ENCODE results near the gene CREB3.
A peak's percentile ranks its signal among the peaks of the same experiment; 100 is the strongest.

CREB3 gene

GRCh38 chr9:35741740-35742139 lies 9.3 kb downstream of the CREB3 start:
- peak in 1 of 10 donors; percentile 15 for DNase-seq
- intact Hi-C loops (cut with DNase I), result no loop called here

DNA sequence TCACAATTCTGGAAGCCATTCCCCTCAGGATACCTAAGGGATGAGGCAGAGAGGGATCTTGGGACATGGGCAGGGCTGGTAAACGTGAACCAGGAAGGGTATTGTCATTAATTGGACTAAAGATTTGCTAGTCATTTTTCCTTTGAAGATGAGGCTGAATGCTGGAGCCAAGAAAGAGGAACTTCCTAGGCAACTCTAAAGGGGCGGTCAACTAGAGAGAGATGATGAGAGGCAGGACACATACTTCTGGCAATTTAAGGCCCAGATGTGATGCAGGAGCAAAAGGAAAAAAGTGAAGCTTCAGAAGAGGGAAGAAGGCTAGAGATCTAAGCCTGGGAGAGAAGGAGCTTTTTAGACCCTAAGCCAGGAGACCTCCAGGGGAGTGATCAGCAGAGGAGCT lies 11.0 kb downstream of the CREB3 start:
- DNase-seq, result no peak
- intact Hi-C loops (cut with DNase I), result no loop called here

DNA sequence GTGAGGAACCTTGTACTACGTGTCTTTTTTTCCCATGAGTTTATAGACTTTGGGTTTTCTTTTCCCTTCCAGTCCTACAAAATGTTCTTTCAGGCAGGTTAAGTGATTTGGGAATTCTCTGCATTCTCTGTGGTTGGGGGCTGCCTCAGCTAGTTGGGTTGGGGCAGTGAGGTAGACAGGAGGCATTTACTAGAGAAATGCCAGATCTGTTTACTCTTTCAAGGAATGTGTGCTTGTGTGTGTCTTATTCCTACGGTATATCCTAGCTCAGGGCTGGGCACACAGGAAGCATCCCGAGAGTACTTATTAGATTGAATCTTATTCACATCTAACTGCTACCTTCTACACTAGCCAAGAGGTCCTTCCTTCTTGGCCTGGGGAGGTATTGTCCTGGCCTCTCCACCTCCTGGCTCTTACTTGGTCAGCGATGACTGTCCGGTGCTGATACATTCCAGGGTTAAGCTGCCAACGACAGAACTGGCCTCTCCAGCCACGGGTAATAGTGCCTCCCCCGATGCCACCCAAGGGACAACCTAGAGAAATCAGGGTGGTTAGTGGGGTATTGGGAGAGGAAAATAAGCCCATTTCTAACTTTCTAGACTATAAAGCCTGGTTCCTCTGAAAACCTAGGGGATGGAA lies 11.5 kb downstream of the CREB3 start:
- intact Hi-C loops (cut with DNase I), result no loop called here
- no peak for DNase-seq

DNA sequence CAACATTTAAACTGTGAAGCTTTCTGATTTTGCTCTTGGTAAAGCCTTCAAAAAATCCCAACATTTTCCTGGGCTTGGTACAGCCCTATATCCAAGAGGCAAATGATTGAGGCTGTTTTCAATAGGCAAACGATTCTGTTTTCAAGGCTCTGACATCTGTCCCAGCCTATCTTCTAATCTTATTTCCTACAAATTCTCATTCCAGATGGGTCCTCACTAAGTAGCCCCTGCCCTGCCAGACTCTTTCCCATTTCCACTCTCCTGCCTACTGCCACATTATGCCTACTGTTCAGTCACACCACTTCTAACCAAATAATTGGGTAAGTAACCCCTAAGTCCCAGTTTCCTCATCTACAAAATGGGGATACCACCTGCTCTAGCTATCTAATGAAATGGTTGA lies 13.1 kb downstream of the CREB3 start:
- no peak for DNase-seq
- intact Hi-C loops (cut with DNase I), result no loop called here

DNA sequence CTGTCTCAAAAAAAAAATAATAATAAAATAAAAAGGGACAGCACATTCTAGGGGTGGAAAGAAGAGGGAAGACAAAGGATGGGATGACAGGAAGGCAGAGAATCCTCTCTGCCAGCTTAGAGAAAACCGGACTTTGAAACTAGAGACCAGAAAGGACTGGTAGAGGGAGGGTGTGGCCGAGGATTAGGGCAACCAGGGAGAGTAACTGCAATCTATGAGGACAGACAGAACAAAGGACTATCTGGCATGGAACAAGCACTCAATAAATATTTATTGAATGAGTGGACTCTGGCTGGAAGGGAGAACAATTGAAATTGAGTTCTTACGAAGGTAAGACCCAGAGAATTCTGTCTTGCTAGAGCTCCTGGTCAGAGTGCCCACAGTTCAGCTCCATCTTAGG lies 14.1 kb downstream of the CREB3 start:
- intact Hi-C loops (cut with DNase I), result no loop called here
- DNase-seq, result no peak

GRCh38 chr9:35748242-35748857 lies 15.9 kb downstream of the CREB3 start:
- intact Hi-C loops (cut with DNase I), result no loop called here

GRCh38 chr9:35748858-35749514 lies 16.5 kb downstream of the CREB3 start, which contains the start of the genes GBA2 and RGP1:
Gene GBA2, minus strand, starts transcription at chr9:35749228. Its CDS starts 524 bp downstream, at chr9:35748704.
Gene RGP1, plus strand, starts transcription at chr9:35749287. Its CDS starts 469 bp downstream, at chr9:35749756.
- intact Hi-C loops (cut with DNase I), result no loop called here
- peak; percentile 69 to 98 (median 84) for DNase-seq

More at GRCh38 chr9:35748242-35748857, 15.9 kb downstream of the CREB3 start:
- DNase-seq, result no peak

DNA sequence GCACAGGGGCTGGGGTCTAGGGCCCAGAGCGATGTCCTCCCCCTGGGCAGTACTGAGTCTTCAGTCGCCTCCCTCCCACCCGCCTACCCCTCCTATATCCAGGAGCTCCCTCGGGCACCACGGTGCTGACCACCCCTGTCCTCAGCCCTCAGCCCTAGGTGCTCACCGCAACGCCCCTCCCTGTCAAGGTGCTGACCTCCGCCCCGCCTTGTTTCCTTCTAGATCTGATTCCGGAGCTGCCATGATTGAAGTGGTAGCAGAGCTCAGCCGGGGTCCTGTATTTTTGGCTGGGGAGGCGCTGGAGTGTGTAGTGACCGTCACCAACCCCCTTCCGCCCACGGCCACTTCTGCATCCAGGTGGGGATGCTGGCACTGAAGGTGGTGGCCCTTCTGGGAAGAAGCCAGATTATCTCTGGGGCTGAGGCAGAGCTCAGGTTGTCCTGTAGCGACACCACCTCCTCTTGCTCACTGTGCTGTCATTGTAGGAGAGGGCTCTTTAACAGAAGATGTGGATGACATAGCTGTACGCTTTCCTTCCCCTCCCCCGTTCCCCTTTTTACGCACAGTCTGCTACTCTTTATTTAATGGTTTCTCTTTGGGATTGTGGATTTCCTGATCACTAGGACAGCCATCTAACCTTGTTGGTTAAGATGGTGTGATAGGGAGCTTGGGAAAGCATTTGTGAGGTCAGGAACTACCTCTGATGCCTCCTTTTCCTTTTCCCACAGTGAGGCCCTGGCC lies 17.2 kb downstream of the CREB3 start:
- intact Hi-C loops (cut with DNase I), result no loop called here
- peak in 5 of 10 donors; percentile 21 to 84 (median 77) for DNase-seq

GRCh38 chr9:35750256-35750531 lies 17.7 kb downstream of the CREB3 start:
- intact Hi-C loops (cut with DNase I), result no loop called here
- DNase-seq, result peak in 3 of 10 donors; percentile 15 to 78 (median 64)

DNA sequence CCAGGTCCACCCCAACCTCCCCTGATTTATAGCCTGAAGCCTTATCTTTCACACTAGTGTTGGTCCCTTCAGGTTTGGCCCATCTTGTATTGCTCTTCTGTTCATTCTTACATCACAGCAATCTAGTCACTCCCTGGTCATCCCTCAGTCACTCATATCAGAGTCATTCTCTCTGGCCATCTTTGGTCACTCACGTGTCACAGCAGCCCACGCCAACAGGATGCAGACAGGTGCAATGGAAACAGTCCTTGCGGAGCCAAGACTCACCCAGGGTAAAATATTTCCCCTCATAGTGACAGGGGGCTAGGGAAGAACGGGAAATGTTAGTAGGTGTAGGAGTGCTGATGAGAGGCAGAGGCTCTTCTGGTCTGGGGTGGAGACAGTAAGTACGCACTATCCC lies 21.0 kb downstream of the CREB3 start:
- intact Hi-C loops (cut with DNase I), result no loop called here
- DNase-seq, result peak in 2 of 10 donors; percentile 7 to 30

GRCh38 chr9:35754264-35754663 lies 21.8 kb downstream of the CREB3 start, which contains the start of gene MSMP:
Gene MSMP, minus strand, starts transcription at chr9:35754276. Its CDS starts 147 bp downstream, at chr9:35754129.
- intact Hi-C loops (cut with DNase I), result no loop called here
- DNase-seq, result peak in 2 of 10 donors; percentile 61 to 66

DNA sequence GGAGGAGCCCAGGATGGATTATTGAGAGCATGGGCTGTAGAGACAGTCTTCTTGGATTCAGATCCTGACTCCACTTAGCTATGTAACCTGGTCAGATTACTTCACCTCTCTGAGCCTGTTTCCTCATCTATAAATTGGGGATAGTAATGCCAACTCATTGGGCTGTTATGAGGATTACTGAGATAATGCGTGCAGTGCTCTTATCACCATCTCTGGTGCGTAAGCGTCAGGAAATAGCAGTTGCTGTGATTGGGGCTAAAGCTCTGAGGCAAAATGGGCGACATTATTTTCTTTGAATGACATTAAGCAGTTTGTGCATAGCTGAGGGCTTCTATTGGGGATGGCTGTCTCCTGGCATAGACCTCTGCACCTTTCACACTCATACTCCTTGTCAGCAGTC lies 22.6 kb downstream of the CREB3 start:
- no peak for DNase-seq
- intact Hi-C loops (cut with DNase I), result no loop called here

- intact Hi-C loops (cut with DNase I), result no loop called here
- DNase-seq, result peak; percentile 45 to 96 (median 65)
Measured at GRCh38 chr9:35756275-35757225, 24.1 kb downstream of the CREB3 start.

DNA sequence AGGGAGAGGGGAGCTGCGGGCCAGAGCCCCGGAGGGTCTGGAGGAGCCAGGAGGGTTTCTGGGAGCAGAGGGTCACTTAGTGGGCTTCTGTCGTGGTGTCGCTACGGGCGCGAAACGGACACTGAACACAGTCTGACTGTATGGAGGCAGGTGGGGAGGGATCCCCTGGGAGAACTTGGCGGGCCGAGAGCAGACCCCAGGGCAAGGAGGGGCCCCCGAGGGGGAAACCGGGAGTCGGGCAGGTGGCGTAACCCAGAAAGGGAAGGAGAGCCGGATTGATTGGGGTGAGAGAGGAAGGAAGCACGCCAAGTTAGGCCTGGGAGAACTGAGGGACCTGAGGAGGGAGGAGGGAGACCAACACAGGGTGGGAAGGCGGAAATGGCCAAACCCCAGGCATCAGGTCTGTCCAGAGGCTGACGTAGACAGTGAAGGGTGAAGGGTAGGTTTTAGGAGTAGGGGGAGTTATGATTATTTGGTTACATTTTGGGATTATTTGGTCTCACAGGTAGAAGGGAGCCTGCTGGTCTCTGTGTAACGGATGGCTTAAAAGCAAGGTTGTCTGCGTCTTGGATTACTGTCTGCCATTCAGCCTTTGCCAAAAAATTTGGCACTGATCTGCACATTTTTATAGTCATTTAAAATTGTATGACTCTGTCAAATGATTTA lies 24.9 kb downstream of the CREB3 start:
- intact Hi-C loops (cut with DNase I), result no loop called here
- peak in 2 of 10 donors; percentile 34 to 78 for DNase-seq

DNA sequence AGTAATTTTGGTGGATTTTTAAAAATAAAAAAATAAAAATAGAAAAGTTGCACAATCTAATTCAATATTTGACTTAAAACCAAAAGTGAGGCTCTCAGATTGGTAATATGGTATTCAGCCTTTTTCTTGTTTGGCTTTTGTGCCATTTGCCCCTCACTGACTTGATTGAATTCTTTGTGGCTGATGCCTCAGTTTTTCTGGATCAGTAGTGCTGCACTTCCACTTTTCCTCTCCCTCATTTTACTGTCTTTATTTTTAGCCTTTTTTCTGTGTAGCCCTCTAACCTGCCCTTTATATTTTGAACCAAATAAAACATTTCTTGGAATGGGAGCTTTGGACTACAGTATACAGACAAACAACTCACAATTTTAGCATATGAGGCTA lies 25.4 kb downstream of the CREB3 start:
- intact Hi-C loops (cut with DNase I), result no loop called here
- DNase-seq, result no peak

DNA sequence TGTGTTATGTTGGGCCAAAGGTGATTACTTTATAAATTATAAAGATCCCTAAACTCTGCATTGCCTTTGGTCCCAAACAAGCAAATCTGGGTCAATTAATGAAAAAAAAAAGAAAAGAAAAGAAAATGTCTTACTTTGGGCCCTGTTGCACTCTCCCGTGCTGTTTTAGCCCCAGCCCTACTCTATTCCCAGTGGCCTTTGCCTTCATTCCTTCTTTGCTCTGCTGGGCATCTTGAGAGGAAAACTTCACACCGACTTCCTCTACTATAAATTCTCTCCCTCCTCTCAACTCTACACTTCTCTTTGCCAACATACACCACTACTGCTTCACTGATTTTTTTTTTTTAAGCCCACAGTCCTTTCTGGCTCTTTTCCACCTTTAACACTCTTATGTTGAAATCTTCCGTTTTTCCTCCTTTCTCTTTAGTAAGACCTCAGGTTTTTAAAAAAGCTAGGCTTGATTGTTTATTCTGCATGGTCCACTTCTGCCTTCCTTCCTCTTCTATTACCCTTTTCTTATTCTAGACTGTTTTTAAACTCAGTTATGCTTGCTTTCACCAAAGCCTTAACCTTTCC lies 26.1 kb downstream of the CREB3 start:
- DNase-seq, result no peak
- intact Hi-C loops (cut with DNase I), result no loop called here

- DNase-seq, result no peak
- intact Hi-C loops (cut with DNase I), result no loop called here
Measured at GRCh38 chr9:35759795-35760194, 27.3 kb downstream of the CREB3 start.

GRCh38 chr9:35760651-35761050 lies 28.2 kb downstream of the CREB3 start:
- intact Hi-C loops (cut with DNase I), result no loop called here
- peak in 2 of 10 donors; percentile 11 to 21 for DNase-seq

DNA sequence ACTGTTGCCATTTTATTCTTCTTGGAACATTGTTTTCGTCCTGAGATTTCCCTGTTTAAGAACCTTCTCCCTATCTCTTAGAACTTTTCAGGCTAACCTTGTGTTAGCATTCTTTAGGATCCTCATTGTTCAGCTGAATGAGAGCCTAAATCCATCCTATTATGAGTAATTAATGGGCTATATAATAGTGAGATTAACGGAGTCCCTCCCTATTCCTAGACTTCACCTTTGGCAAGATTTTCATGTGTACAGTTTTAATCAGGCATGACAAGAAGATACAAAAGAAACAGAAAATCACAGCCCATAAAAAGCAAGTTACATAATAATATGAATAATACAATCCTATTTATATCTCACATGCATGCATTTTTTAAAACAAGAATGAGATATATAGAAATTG lies 30.7 kb downstream of the CREB3 start:
- DNase-seq, result no peak
- intact Hi-C loops (cut with DNase I), result no loop called here
